Liver (tissue), 3 donors: ENCODE results near the gene ZFYVE28.

ENCODE experiments used
- EGR1 ChIP-seq, 2 donors: IDR thresholded peaks; 2 replicates each; pipeline ENCODE4 v1.6.1; 2016 to 2018; ENCODE audit warnings: antibody characterized with exemption in 2 of 2, low read depth in 2 of 2
- GABPA ChIP-seq, 2 donors: IDR thresholded peaks in 1 of 2; conservative IDR thresholded peaks in 1 of 2; 2 replicates each; pipeline ENCODE4 v1.6.1; 2016; ENCODE audit warnings: antibody characterized with exemption in 2 of 2, mild to moderate bottlenecking in 1 of 2, moderate library complexity in 1 of 2
- RAD21 ChIP-seq, 2 donors: IDR thresholded peaks; 2 replicates each; pipeline ENCODE4 v1.6.1; 2016; ENCODE audit warnings: antibody characterized with exemption in 2 of 2, mild to moderate bottlenecking in 2 of 2
- RXRA ChIP-seq, 2 donors: IDR thresholded peaks; 2 replicates each; pipeline ENCODE4 v1.6.1; 2017 to 2018; ENCODE audit warnings: antibody characterized with exemption in 2 of 2, mild to moderate bottlenecking in 1 of 2
- TAF1 ChIP-seq: conservative IDR thresholded peaks from 2 replicates; pipeline ENCODE4 v1.6.1; 2016; ENCODE audit warnings: antibody characterized with exemption, mild to moderate bottlenecking
- ZBTB33 ChIP-seq: IDR thresholded peaks from 2 replicates; pipeline ENCODE4 v1.6.1; 2016; ENCODE audit warnings: antibody characterized with exemption
- TF ChIP-seq, protein P1 (sequence below): fragments of 150-350 bp; IDR thresholded peaks from 2 replicates; pipeline ENCODE4 v1.5.1; 2017; ENCODE audit warnings: improper control_type of control experiment, low read depth, low read length; ENCODE audit not compliant: missing input control
- donor health status: healthy.
- donor health status: healthy.

- TF ChIP-seq, protein P1, sequence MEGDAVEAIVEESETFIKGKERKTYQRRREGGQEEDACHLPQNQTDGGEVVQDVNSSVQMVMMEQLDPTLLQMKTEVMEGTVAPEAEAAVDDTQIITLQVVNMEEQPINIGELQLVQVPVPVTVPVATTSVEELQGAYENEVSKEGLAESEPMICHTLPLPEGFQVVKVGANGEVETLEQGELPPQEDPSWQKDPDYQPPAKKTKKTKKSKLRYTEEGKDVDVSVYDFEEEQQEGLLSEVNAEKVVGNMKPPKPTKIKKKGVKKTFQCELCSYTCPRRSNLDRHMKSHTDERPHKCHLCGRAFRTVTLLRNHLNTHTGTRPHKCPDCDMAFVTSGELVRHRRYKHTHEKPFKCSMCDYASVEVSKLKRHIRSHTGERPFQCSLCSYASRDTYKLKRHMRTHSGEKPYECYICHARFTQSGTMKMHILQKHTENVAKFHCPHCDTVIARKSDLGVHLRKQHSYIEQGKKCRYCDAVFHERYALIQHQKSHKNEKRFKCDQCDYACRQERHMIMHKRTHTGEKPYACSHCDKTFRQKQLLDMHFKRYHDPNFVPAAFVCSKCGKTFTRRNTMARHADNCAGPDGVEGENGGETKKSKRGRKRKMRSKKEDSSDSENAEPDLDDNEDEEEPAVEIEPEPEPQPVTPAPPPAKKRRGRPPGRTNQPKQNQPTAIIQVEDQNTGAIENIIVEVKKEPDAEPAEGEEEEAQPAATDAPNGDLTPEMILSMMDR = no peak
- TF ChIP-seq ZBTB33 (no peak), GABPA (IDR thresholded peaks at IDR 0.05 in 1 of 2, conservative IDR thresholded peaks at IDR 0.05 in 1 of 2) (no peak), EGR1 (IDR thresholded peaks at IDR 0.05; ENCODE audit: low read depth in 2 of 2) (no peak), RXRA (IDR thresholded peaks at IDR 0.05) (no peak), TAF1 (no peak), RAD21 (IDR thresholded peaks at IDR 0.05) (no peak)
Observed at GRCh38 chr4:2248044-2248780, 170.2 kb downstream of the ZFYVE28 start.
